ENCODE measurements around the gene LNPEP. TPM values are rescaled to one million over a fixed set of nuclear protein-coding genes. Genes with fewer than 3 reads are reported as not detected.
"Not testable (repeated sequence)": the region's sequence is repeated elsewhere in the genome, so short reads cannot be mapped to it uniquely, and the experiment has no call there.

LNPEP gene
- total RNA-seq, 1 donor from 2014 or later, result 19.6 TPM

- no peak overlapping the region for H3K4me3 ChIP-seq
- peaks cover 1% of the 10 kb centered on the region for H3K27me3 Mint-ChIP-seq (ENCODE audit: insufficient read depth, low read depth)
- H3K27me3 ChIP-seq, result no peaks in the 10 kb centered on the region
- peaks cover 11% of the 10 kb centered on the region for H3K4me1 ChIP-seq
- H3K9me3 Mint-ChIP-seq, result peaks cover 2% of the 10 kb centered on the region
- no peak overlapping the region for H3K4me2 ChIP-seq
- H3K4me1 Mint-ChIP-seq, result peaks cover 22% of the 10 kb centered on the region
- no peaks in the 10 kb centered on the region for H4K20me1 ChIP-seq (ENCODE audit: low read depth)
- H3K36me3 Mint-ChIP-seq, result no peaks in the 10 kb centered on the region
- H2AFZ ChIP-seq (replicated peaks), result no peak overlapping the region
- H3K9me3 ChIP-seq (ENCODE audit: low read depth), result no peaks in the 10 kb centered on the region
- H3K4me3 Mint-ChIP-seq, result no peak overlapping the region
- peak overlapping the region; percentile 92 for H3K27ac Mint-ChIP-seq
- no peak overlapping the region for H3K9ac ChIP-seq
- DNase-seq (ENCODE audit: low spot score), result no peak
- H3K79me2 ChIP-seq (ENCODE audit: low read depth), result no peaks in the 10 kb centered on the region
- no peak overlapping the region for H3K27ac ChIP-seq
- H3F3A ChIP-seq (ENCODE audit: low read depth), result peaks cover 7% of the 10 kb centered on the region
- TF ChIP-seq EZH2 (IDR thresholded peaks at IDR 0.05), result no peak
- TF ChIP-seq, protein P1, sequence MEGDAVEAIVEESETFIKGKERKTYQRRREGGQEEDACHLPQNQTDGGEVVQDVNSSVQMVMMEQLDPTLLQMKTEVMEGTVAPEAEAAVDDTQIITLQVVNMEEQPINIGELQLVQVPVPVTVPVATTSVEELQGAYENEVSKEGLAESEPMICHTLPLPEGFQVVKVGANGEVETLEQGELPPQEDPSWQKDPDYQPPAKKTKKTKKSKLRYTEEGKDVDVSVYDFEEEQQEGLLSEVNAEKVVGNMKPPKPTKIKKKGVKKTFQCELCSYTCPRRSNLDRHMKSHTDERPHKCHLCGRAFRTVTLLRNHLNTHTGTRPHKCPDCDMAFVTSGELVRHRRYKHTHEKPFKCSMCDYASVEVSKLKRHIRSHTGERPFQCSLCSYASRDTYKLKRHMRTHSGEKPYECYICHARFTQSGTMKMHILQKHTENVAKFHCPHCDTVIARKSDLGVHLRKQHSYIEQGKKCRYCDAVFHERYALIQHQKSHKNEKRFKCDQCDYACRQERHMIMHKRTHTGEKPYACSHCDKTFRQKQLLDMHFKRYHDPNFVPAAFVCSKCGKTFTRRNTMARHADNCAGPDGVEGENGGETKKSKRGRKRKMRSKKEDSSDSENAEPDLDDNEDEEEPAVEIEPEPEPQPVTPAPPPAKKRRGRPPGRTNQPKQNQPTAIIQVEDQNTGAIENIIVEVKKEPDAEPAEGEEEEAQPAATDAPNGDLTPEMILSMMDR (IDR thresholded peaks at IDR 0.05), result no peak
- TF ChIP-seq EZH2phosphoT487 (IDR thresholded peaks at IDR 0.05), result no peak
- H3K36me3 ChIP-seq, result no peaks in the 10 kb centered on the region
These were observed 6.8 kb upstream of the LNPEP start for GRCh38 chr5:96928931-96929708.

DNA sequence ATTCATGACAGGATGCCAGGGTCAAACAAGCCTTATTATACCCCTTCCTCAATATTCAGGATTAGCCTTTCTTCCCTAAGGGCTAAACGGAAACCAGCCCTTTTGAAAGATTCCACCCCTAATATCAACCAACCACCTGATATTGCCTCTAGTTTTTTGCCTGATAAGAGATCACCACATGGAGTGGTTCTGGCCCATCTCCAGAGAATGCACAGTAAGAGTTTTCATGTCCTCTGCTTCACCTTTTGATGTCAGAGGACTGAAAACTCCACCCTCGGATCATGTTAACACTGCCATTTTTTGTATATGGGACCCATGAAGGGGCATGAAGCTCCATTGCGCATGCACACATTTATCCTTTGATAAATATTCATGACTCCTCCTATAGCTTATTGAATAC lies 5.8 kb upstream of the LNPEP start:
- H3K27me3 Mint-ChIP-seq (ENCODE audit: insufficient read depth, low read depth), result peaks cover 2% of the 10 kb centered on the region
- Histone ChIP-seq H3K4me2 (no peak overlapping the region), H3K27me3 (no peaks in the 10 kb centered on the region), H4K20me1 (ENCODE audit: low read depth) (no peaks in the 10 kb centered on the region), H3K4me3 (no peak overlapping the region), H3K36me3 (no peaks in the 10 kb centered on the region), H3K9ac (no peak overlapping the region), H3F3A (ENCODE audit: low read depth) (peaks cover 16% of the 10 kb centered on the region), H2AFZ (replicated peaks) (no peak overlapping the region), H3K9me3 (ENCODE audit: low read depth) (no peaks in the 10 kb centered on the region), H3K4me1 (peaks cover 12% of the 10 kb centered on the region), H3K27ac (no peak overlapping the region), H3K79me2 (ENCODE audit: low read depth) (no peaks in the 10 kb centered on the region)
- peaks cover 22% of the 10 kb centered on the region for H3K4me1 Mint-ChIP-seq
- DNase-seq (ENCODE audit: low spot score), result no peak
- H3K4me3 Mint-ChIP-seq, result no peak overlapping the region
- H3K27ac Mint-ChIP-seq, result no peak overlapping the region
- no peaks in the 10 kb centered on the region for H3K36me3 Mint-ChIP-seq
- TF ChIP-seq EZH2 (IDR thresholded peaks at IDR 0.05) (no peak), EZH2phosphoT487 (IDR thresholded peaks at IDR 0.05) (no peak)
- TF ChIP-seq, protein P1 (IDR thresholded peaks at IDR 0.05), result no peak
- peaks cover 2% of the 10 kb centered on the region for H3K9me3 Mint-ChIP-seq

DNA sequence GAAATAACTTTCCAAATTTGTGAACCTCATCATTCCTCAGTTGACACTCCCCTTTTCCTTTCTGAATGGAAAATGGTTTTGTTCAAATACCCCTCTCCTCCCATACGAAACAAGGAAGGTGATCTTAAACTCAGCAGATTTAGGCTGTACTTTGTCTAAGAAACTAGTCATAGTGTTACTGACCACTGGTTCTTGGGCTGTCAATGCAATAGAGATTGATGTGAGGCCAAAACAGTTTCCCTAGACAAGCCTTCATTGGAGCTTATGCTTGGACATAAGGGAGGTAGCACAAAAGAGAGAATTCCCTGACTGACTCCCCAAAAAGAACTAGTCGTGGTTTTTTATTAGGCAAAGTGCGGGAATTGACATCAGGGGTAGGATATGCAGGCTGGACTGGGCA lies 5.3 kb upstream of the LNPEP start:
- TF ChIP-seq, protein P1 (IDR thresholded peaks at IDR 0.05), result no peak
- TF ChIP-seq EZH2 (IDR thresholded peaks at IDR 0.05), result no peak
- TF ChIP-seq EZH2phosphoT487 (IDR thresholded peaks at IDR 0.05), result no peak
- H3K4me1 Mint-ChIP-seq, result peaks cover 20% of the 10 kb centered on the region
- no peak overlapping the region for H3K27ac Mint-ChIP-seq
- Histone ChIP-seq H3K27me3 (no peaks in the 10 kb centered on the region), H2AFZ (replicated peaks) (no peak overlapping the region), H4K20me1 (ENCODE audit: low read depth) (no peaks in the 10 kb centered on the region), H3K27ac (no peak overlapping the region), H3K9ac (no peak overlapping the region), H3K36me3 (no peaks in the 10 kb centered on the region), H3K4me1 (peaks cover 12% of the 10 kb centered on the region), H3K79me2 (ENCODE audit: low read depth) (no peaks in the 10 kb centered on the region), H3K4me3 (no peak overlapping the region), H3F3A (ENCODE audit: low read depth) (peaks cover 21% of the 10 kb centered on the region), H3K9me3 (ENCODE audit: low read depth) (no peaks in the 10 kb centered on the region), H3K4me2 (no peak overlapping the region)
- H3K9me3 Mint-ChIP-seq, result peaks cover 2% of the 10 kb centered on the region
- no peak for DNase-seq (ENCODE audit: low spot score)
- no peaks in the 10 kb centered on the region for H3K36me3 Mint-ChIP-seq
- peaks cover 2% of the 10 kb centered on the region for H3K27me3 Mint-ChIP-seq (ENCODE audit: insufficient read depth, low read depth)
- no peak overlapping the region for H3K4me3 Mint-ChIP-seq

GRCh38 chr5:96931037-96931436 lies 4.8 kb upstream of the LNPEP start:
- H4K20me1 ChIP-seq (ENCODE audit: low read depth); H3K27ac Mint-ChIP-seq; H3K36me3 Mint-ChIP-seq; H3K4me3 Mint-ChIP-seq; H3K79me2 ChIP-seq (ENCODE audit: low read depth); H3K27me3 Mint-ChIP-seq (ENCODE audit: insufficient read depth, low read depth); H2AFZ ChIP-seq (replicated peaks); H3K27ac ChIP-seq; H3K9ac ChIP-seq; H3K9me3 Mint-ChIP-seq; H3K4me3 ChIP-seq; H3K4me2 ChIP-seq; DNase-seq (ENCODE audit: low spot score); H3K36me3 ChIP-seq; H3K9me3 ChIP-seq (ENCODE audit: low read depth); H3K27me3 ChIP-seq: not testable (repeated sequence)
- Histone ChIP-seq H3K4me1 (peaks cover 12% of the 10 kb centered on the region), H3F3A (ENCODE audit: low read depth) (peaks cover 23% of the 10 kb centered on the region)
- H3K4me1 Mint-ChIP-seq, result peaks cover 20% of the 10 kb centered on the region

Measured in neural progenitor cell (in vitro differentiated cells).